KMS-11 (cell line): ENCODE measurements around the gene TIMP4.

Source experiments
- H2AFZ ChIP-seq: fragments of 200-600 bp; sonication (generic); 2 replicates; pipeline ENCODE4 v1.6.1; 2016; ENCODE audit warnings: antibody characterized with exemption, mixed run types, low read depth
- H3K27ac ChIP-seq: fragments of 200-600 bp; sonication (generic); 2 replicates; pipeline ENCODE4 v1.6.1; 2016; ENCODE audit warnings: mild to moderate bottlenecking, mixed run types
- H3K27me3 ChIP-seq: fragments of 200-600 bp; sonication (generic); 2 replicates; pipeline ENCODE4 v1.6.1; 2017; ENCODE audit warnings: mild to moderate bottlenecking, low read depth, mixed run types, moderate library complexity; ENCODE audit not compliant: insufficient read depth
- H3K36me3 ChIP-seq: fragments of 200-600 bp; sonication (generic); 2 replicates; pipeline ENCODE4 v1.6.1; 2017; ENCODE audit warnings: mild to moderate bottlenecking, mixed run types; ENCODE audit not compliant: insufficient read depth
- H3K4me1 ChIP-seq: fragments of 200-600 bp; sonication (generic); 2 replicates; pipeline ENCODE4 v1.6.1; 2016; ENCODE audit warnings: mild to moderate bottlenecking, low read depth, mixed run types; ENCODE audit not compliant: poor library complexity, severe bottlenecking
- H3K4me2 ChIP-seq: fragments of 200-600 bp; sonication (generic); 2 replicates; pipeline ENCODE4 v1.7.0; 2016; ENCODE audit warnings: mild to moderate bottlenecking, mixed run types
- H3K4me3 ChIP-seq: fragments of 200-600 bp; sonication (generic); IDR thresholded peaks from 2 replicates; pipeline ENCODE4 v1.6.1; 2017; ENCODE audit warnings: low read depth, low read length, mixed read lengths; ENCODE audit not compliant: insufficient read depth
- H3K79me2 ChIP-seq: fragments of 200-600 bp; sonication (generic); 2 replicates; pipeline ENCODE4 v1.6.1; 2016; ENCODE audit warnings: low read depth, mixed run types; ENCODE audit not compliant: insufficient read depth
- H3K9ac ChIP-seq: fragments of 200-600 bp; sonication (generic); 2 replicates; pipeline ENCODE4 v1.6.1; 2016; ENCODE audit warnings: mild to moderate bottlenecking, mixed run types
- H4K20me1 ChIP-seq: fragments of 200-600 bp; sonication (generic); 2 replicates; pipeline ENCODE4 v1.6.1; 2016; ENCODE audit warnings: mild to moderate bottlenecking, mixed run types; ENCODE audit not compliant: insufficient read depth
- TF ChIP-seq, protein P1 (sequence below): fragments of 200-600 bp; sonication (generic); conservative IDR thresholded peaks from 2 replicates; pipeline ENCODE4 v1.6.1; 2017; ENCODE audit warnings: low read depth, mild to moderate bottlenecking, antibody characterized with exemption, low read length, moderate library complexity, mixed read lengths

Gene TIMP4

GRCh38 chr3:12135029-12135657 lies 23.6 kb downstream of the TIMP4 start:
- no peak overlapping the region for H3K9ac ChIP-seq
- H3K4me1 ChIP-seq = no peaks in the 10 kb centered on the region
- H2AFZ ChIP-seq = peak overlapping the region; percentile 22; the same call in 1 of the 2 replicates
- H3K27me3 ChIP-seq = no peaks in the 10 kb centered on the region
- no peak overlapping the region for H3K4me3 ChIP-seq
- H3K79me2 ChIP-seq = no peaks in the 10 kb centered on the region
- TF ChIP-seq, protein P1, sequence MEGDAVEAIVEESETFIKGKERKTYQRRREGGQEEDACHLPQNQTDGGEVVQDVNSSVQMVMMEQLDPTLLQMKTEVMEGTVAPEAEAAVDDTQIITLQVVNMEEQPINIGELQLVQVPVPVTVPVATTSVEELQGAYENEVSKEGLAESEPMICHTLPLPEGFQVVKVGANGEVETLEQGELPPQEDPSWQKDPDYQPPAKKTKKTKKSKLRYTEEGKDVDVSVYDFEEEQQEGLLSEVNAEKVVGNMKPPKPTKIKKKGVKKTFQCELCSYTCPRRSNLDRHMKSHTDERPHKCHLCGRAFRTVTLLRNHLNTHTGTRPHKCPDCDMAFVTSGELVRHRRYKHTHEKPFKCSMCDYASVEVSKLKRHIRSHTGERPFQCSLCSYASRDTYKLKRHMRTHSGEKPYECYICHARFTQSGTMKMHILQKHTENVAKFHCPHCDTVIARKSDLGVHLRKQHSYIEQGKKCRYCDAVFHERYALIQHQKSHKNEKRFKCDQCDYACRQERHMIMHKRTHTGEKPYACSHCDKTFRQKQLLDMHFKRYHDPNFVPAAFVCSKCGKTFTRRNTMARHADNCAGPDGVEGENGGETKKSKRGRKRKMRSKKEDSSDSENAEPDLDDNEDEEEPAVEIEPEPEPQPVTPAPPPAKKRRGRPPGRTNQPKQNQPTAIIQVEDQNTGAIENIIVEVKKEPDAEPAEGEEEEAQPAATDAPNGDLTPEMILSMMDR = peak; percentile 64; the same call in 1 of the 2 replicates
- no peaks in the 10 kb centered on the region for H3K36me3 ChIP-seq
- no peak overlapping the region for H3K4me2 ChIP-seq
- H4K20me1 ChIP-seq = no peaks in the 10 kb centered on the region
- no peak overlapping the region for H3K27ac ChIP-seq

GRCh38 chr3:12132881-12133280 lies 25.8 kb downstream of the TIMP4 start:
- Histone ChIP-seq H3K4me3 (no peak overlapping the region), H2AFZ (no peak overlapping the region), H3K36me3 (no peaks in the 10 kb centered on the region), H3K4me2 (no peak overlapping the region), H3K27ac (no peak overlapping the region), H4K20me1 (no peaks in the 10 kb centered on the region), H3K9ac (no peak overlapping the region), H3K27me3 (no peaks in the 10 kb centered on the region), H3K4me1 (no peaks in the 10 kb centered on the region), H3K79me2 (no peaks in the 10 kb centered on the region)
- TF ChIP-seq, protein P1 = no peak

GRCh38 chr3:12131351-12132090 lies 27.2 kb downstream of the TIMP4 start:
- H3K27me3 ChIP-seq = no peaks in the 10 kb centered on the region
- H3K4me2 ChIP-seq = no peak overlapping the region
- H3K27ac ChIP-seq = no peak overlapping the region
- no peaks in the 10 kb centered on the region for H3K4me1 ChIP-seq
- H3K36me3 ChIP-seq = no peaks in the 10 kb centered on the region
- H3K79me2 ChIP-seq = no peaks in the 10 kb centered on the region
- H3K9ac ChIP-seq = no peak overlapping the region
- no peak overlapping the region for H2AFZ ChIP-seq
- H4K20me1 ChIP-seq = no peaks in the 10 kb centered on the region
- TF ChIP-seq, protein P1 = no peak
- H3K4me3 ChIP-seq = no peak overlapping the region

DNA sequence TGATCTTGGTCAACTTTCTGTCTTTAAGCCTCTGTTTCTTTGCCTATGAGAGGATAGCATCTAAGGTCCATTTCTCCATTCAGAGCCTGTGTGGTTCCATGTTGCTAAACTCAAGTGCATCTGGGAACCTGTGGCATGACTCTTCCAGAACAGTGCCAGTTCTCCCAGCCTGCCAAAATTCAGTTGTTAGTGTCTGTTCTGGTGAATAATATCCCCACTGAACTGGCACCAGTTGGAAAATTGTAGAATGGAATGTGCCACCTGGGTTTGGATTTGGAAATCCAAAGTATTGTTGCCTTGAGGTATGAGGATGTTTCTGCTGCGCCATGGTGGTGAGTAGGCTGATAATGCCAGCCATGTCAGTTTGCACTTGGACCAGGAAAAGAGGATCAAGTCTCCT lies 31.3 kb downstream of the TIMP4 start:
- Histone ChIP-seq H3K4me2 (no peak overlapping the region), H3K4me1 (no peaks in the 10 kb centered on the region), H3K4me3 (no peak overlapping the region), H4K20me1 (no peaks in the 10 kb centered on the region), H3K36me3 (no peaks in the 10 kb centered on the region), H3K27me3 (no peaks in the 10 kb centered on the region), H3K9ac (no peak overlapping the region), H3K27ac (no peak overlapping the region), H2AFZ (no peak overlapping the region), H3K79me2 (no peaks in the 10 kb centered on the region)
- TF ChIP-seq, protein P1 = no peak
